Measurements from ENCODE around the gene ZNF275.

ZNF275 gene

DNA sequence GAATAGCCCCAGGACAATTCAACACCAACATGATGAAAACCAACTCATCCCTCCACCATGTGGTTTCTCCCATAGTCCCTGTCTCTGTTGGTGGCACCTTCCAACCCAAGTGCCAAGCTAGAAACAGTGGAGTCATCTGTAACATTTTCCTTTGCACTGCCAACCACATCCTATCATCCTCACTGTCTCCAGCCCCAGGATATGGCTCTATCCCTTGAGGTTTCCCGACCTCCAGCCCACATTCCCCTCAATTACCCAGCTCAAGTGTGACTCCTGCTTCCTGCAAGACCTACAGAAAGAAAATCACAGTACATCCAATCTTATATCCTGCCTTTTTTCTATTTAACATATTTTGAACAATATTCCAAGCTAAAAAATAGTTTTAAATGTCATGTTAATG lies 36.6 kb upstream of the ZNF275 start:
- no peaks in the 10 kb centered on the region for H3K9me2 ChIP-seq (replicated peaks; ENCODE audit: insufficient read depth, low read length)
- H3K9ac ChIP-seq (ENCODE audit: low read length), result no peak overlapping the region
- H3K27ac ChIP-seq (ENCODE audit: low read depth, low read length), result no peak overlapping the region
- H3K4me2 ChIP-seq (ENCODE audit: low read depth, low read length, poor library complexity, severe bottlenecking), result no peak overlapping the region
- H3K27me3 ChIP-seq (ENCODE audit: low read length), result no peaks in the 10 kb centered on the region
- no peaks in the 10 kb centered on the region for H3K9me3 ChIP-seq (ENCODE audit: insufficient read depth, low read length)
- H3K36me3 ChIP-seq (ENCODE audit: low read length), result no peaks in the 10 kb centered on the region
- no peaks in the 10 kb centered on the region for H4K20me1 ChIP-seq (ENCODE audit: low read depth, low read length)
- no peak for TF ChIP-seq EZH2phosphoT487 (conservative IDR thresholded peaks at IDR 0.05; ENCODE audit: low read length)
- H3F3A ChIP-seq (ENCODE audit: insufficient read depth), result peaks cover 3% of the 10 kb centered on the region; the same call in 1 of the 2 replicates
- H3K4me3 ChIP-seq (ENCODE audit: insufficient read depth, low read length, poor library complexity, severe bottlenecking), result no peak overlapping the region
- no peaks in the 10 kb centered on the region for H3K79me2 ChIP-seq (ENCODE audit: insufficient read depth, low read length)
- no peak overlapping the region for H2AFZ ChIP-seq (ENCODE audit: low read depth, low read length, severe bottlenecking)

GRCh38 chrX:153299855-153300254 lies 34.1 kb upstream of the ZNF275 start:
- H3K27me3 ChIP-seq (ENCODE audit: low read length), result no peaks in the 10 kb centered on the region
- H3K9me2 ChIP-seq (replicated peaks; ENCODE audit: insufficient read depth, low read length), result no peaks in the 10 kb centered on the region
- no peak overlapping the region for H3K9ac ChIP-seq (ENCODE audit: low read length)
- H3K36me3 ChIP-seq (ENCODE audit: low read length), result no peaks in the 10 kb centered on the region
- TF ChIP-seq, protein P1, sequence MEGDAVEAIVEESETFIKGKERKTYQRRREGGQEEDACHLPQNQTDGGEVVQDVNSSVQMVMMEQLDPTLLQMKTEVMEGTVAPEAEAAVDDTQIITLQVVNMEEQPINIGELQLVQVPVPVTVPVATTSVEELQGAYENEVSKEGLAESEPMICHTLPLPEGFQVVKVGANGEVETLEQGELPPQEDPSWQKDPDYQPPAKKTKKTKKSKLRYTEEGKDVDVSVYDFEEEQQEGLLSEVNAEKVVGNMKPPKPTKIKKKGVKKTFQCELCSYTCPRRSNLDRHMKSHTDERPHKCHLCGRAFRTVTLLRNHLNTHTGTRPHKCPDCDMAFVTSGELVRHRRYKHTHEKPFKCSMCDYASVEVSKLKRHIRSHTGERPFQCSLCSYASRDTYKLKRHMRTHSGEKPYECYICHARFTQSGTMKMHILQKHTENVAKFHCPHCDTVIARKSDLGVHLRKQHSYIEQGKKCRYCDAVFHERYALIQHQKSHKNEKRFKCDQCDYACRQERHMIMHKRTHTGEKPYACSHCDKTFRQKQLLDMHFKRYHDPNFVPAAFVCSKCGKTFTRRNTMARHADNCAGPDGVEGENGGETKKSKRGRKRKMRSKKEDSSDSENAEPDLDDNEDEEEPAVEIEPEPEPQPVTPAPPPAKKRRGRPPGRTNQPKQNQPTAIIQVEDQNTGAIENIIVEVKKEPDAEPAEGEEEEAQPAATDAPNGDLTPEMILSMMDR (IDR thresholded peaks at IDR 0.05; ENCODE audit: insufficient read depth, low read length, poor library complexity, severe bottlenecking), result no peak
- TF ChIP-seq EZH2phosphoT487 (conservative IDR thresholded peaks at IDR 0.05; ENCODE audit: low read length), result no peak
- H3F3A ChIP-seq (ENCODE audit: insufficient read depth), result no peaks in the 10 kb centered on the region
- no peak overlapping the region for H3K4me3 ChIP-seq (ENCODE audit: insufficient read depth, low read length, poor library complexity, severe bottlenecking)
- no peak overlapping the region for H3K27ac ChIP-seq (ENCODE audit: low read depth, low read length)
- H3K79me2 ChIP-seq (ENCODE audit: insufficient read depth, low read length), result no peaks in the 10 kb centered on the region
- no peaks in the 10 kb centered on the region for H4K20me1 ChIP-seq (ENCODE audit: low read depth, low read length)
- H3K9me3 ChIP-seq (ENCODE audit: insufficient read depth, low read length), result no peaks in the 10 kb centered on the region
- H2AFZ ChIP-seq (ENCODE audit: low read depth, low read length, severe bottlenecking), result no peak overlapping the region
- no peak overlapping the region for H3K4me2 ChIP-seq (ENCODE audit: low read depth, low read length, poor library complexity, severe bottlenecking)

- TF ChIP-seq, protein P1 (IDR thresholded peaks at IDR 0.05; ENCODE audit: insufficient read depth, low read length, poor library complexity, severe bottlenecking), result no peak
- TF ChIP-seq EZH2phosphoT487 (conservative IDR thresholded peaks at IDR 0.05; ENCODE audit: low read length), result no peak
- Histone ChIP-seq H3K79me2 (ENCODE audit: insufficient read depth, low read length) (no peaks in the 10 kb centered on the region), H3K27ac (ENCODE audit: low read depth, low read length) (no peak overlapping the region), H3K27me3 (ENCODE audit: low read length) (no peaks in the 10 kb centered on the region), H3K9ac (ENCODE audit: low read length) (no peak overlapping the region), H4K20me1 (ENCODE audit: low read depth, low read length) (no peaks in the 10 kb centered on the region), H2AFZ (ENCODE audit: low read depth, low read length, severe bottlenecking) (no peak overlapping the region), H3K4me3 (ENCODE audit: insufficient read depth, low read length, poor library complexity, severe bottlenecking) (no peak overlapping the region), H3F3A (ENCODE audit: insufficient read depth) (no peaks in the 10 kb centered on the region), H3K9me3 (ENCODE audit: insufficient read depth, low read length) (no peaks in the 10 kb centered on the region), H3K36me3 (ENCODE audit: low read length) (no peaks in the 10 kb centered on the region), H3K9me2 (replicated peaks; ENCODE audit: insufficient read depth, low read length) (no peaks in the 10 kb centered on the region), H3K4me2 (ENCODE audit: low read depth, low read length, poor library complexity, severe bottlenecking) (no peak overlapping the region)
Measured at GRCh38 chrX:153301746-153302145, 32.2 kb upstream of the ZNF275 start.

GRCh38 chrX:153302796-153303195 lies 31.2 kb upstream of the ZNF275 start:
- Histone ChIP-seq H3F3A (ENCODE audit: insufficient read depth) (no peaks in the 10 kb centered on the region), H3K79me2 (ENCODE audit: insufficient read depth, low read length) (no peaks in the 10 kb centered on the region), H3K4me2 (ENCODE audit: low read depth, low read length, poor library complexity, severe bottlenecking) (no peak overlapping the region), H3K9me2 (replicated peaks; ENCODE audit: insufficient read depth, low read length) (no peaks in the 10 kb centered on the region), H2AFZ (ENCODE audit: low read depth, low read length, severe bottlenecking) (no peak overlapping the region), H3K36me3 (ENCODE audit: low read length) (no peaks in the 10 kb centered on the region), H3K4me3 (ENCODE audit: insufficient read depth, low read length, poor library complexity, severe bottlenecking) (no peak overlapping the region), H3K27me3 (ENCODE audit: low read length) (no peaks in the 10 kb centered on the region), H4K20me1 (ENCODE audit: low read depth, low read length) (no peaks in the 10 kb centered on the region), H3K27ac (ENCODE audit: low read depth, low read length) (no peak overlapping the region), H3K9ac (ENCODE audit: low read length) (no peak overlapping the region), H3K9me3 (ENCODE audit: insufficient read depth, low read length) (no peaks in the 10 kb centered on the region)
- TF ChIP-seq, protein P1 (IDR thresholded peaks at IDR 0.05; ENCODE audit: insufficient read depth, low read length, poor library complexity, severe bottlenecking), result no peak
- no peak for TF ChIP-seq EZH2phosphoT487 (conservative IDR thresholded peaks at IDR 0.05; ENCODE audit: low read length)

Data from SU-DHL-6 (cell line).